ENCODE measurements around the gene TAF13.

TAF13 gene

DNA sequence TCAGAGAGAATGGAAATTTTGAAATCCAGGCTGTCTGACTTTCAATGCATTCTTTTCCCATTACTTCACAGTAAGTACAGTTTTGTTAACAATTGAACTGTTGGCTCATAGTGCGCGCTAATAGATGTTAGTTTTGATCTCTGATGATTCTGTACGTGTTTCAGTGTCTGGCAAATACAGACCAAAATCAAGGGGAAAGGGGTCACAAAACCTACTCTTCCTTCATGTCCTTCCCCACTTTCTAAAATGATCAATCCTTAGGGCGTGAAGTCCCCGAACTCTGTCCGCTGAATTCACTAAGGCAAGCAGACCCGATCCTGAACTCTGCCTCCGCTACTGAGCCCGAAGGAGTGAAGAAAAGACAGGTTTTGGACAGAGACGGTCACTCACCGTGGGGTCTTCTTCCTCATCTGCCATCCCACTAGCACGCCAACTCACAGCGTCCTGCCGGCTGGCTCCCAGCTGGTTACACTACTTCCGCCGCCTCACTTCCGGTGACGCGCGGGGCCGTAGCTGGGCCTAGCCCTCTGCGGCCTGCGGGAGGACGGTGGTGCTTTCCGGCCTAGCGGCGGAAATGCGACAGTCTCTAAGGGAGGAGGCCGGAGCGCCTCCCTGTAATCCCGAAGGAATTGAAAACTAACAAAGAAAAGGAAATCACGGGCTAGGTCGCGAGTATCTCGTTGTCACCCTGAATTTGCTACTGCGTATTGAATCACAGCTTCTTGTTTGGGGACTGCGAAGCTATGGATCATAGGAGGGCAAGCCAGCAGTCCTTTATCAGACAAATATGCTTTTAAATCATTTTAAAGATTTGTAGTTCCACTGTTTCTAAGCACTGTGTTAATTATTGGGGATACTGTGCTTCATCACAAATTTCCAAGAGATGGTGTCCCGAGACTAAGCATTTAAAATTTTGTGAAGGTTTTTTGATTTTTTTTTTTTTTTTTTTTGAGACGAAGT is at the start of gene TAF13:
TAF13 (minus strand) TSS at position 473 of the 960 bp plus-strand sequence; CDS start at position 417, 56 bp downstream.
- H3K4me3 ChIP-seq = peak within 1 kb of the TSS; percentile 83
- TF ChIP-seq, protein P1, sequence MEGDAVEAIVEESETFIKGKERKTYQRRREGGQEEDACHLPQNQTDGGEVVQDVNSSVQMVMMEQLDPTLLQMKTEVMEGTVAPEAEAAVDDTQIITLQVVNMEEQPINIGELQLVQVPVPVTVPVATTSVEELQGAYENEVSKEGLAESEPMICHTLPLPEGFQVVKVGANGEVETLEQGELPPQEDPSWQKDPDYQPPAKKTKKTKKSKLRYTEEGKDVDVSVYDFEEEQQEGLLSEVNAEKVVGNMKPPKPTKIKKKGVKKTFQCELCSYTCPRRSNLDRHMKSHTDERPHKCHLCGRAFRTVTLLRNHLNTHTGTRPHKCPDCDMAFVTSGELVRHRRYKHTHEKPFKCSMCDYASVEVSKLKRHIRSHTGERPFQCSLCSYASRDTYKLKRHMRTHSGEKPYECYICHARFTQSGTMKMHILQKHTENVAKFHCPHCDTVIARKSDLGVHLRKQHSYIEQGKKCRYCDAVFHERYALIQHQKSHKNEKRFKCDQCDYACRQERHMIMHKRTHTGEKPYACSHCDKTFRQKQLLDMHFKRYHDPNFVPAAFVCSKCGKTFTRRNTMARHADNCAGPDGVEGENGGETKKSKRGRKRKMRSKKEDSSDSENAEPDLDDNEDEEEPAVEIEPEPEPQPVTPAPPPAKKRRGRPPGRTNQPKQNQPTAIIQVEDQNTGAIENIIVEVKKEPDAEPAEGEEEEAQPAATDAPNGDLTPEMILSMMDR (IDR thresholded peaks at IDR 0.05) = no peak
- H3K27ac ChIP-seq = peak within 1 kb of the TSS; percentile 90 to 93
- peak; percentile 97 for DNase-seq (ENCODE audit: low spot score)

DNA sequence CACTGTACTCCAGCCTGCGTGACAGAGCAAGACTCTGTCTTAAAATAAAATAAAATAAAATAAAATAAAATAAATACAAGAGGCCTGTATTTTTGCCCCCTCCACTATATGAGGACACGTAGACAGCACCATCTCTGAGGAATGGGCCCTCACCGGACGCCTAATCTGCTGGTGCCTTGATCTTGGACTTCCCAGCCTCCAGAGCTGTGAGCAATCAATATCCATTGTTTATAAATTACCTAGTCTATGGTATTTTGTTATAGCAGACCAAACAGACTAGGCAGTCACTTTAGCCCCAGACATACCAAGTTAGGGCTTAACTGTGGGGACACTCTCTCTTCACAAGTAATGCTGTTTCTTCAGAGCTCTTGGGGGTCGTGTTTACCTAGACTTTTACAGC is 44.6 kb upstream of the TAF13 start:
- DNase-seq (ENCODE audit: low spot score) = no peak
- TF ChIP-seq, protein P1 (IDR thresholded peaks at IDR 0.05) = no peak
- Histone ChIP-seq H3K27ac (no peak overlapping the region), H3K4me3 (no peak overlapping the region)

DNA sequence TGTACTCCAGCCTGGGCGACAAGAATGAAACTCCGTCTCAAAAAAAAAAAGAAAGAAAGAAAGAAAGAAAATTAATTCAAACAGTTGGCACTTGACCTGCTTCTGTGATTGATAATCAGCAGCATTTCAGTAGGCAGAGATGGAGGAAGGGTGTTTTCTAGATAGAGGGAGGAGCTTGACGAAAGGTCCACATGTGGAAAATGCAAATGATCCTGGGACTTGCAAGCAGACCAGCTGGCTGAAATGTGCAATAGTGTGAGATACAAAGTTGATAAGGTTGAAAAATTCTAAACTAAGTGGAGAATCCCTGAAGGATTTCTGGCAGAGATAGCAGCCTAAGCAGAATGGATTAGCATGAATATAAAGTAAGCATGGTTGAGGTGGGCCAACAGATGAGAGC is 42.3 kb upstream of the TAF13 start:
- TF ChIP-seq, protein P1 (IDR thresholded peaks at IDR 0.05) = no peak
- H3K27ac ChIP-seq = no peak overlapping the region
- no peak overlapping the region for H3K4me3 ChIP-seq
- DNase-seq (ENCODE audit: low spot score) = no peak

- DNase-seq (ENCODE audit: low spot score) = no peak
- no peak overlapping the region for H3K4me3 ChIP-seq
- TF ChIP-seq, protein P1 (IDR thresholded peaks at IDR 0.05) = no peak
- no peak overlapping the region for H3K27ac ChIP-seq
These were observed 40.5 kb upstream of the TAF13 start for GRCh38 chr1:109116286-109116685.

DNA sequence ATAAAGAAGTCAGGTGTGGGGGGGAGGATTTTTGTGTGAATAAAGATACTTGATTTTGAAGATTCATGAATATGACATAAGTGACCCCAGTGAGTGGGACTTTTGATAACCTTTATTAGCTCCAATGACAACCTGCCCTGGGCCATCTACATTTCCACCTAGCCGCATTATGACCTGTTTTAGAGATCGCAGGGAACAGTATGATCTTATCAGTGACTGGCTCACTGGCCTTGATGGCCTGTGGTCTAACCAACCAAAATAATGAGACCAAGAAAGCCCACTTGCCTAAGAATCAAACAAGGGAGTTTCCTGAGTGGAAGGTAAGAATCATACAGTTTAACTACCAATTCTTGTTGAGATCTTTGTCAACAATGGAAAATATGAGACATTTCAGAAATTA is 39.9 kb upstream of the TAF13 start:
- no peak for DNase-seq (ENCODE audit: low spot score)
- Histone ChIP-seq H3K27ac (no peak overlapping the region), H3K4me3 (no peak overlapping the region)
- TF ChIP-seq, protein P1 (IDR thresholded peaks at IDR 0.05) = no peak

DNA sequence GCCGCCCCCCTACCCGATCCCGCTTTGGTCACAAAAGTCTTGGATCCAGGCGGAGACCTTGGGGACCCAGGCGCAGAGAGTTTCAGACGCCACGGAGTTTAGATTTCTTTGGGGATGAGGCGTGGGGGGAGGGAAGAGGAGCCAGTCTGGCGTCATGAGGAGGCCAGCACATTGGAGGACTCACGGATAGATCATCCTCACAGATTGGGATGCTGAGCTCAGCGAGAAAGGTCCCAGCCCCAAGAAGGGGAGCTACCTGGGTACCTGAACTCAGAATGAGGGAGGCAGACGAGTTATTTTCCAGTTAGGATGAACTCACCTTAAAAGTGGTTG is 38.5 kb upstream of the TAF13 start:
- DNase-seq (ENCODE audit: low spot score) = no peak

More for the DNA sequence above, 38.5 kb upstream of the TAF13 start:
- Histone ChIP-seq H3K4me3 (peak overlapping the region; percentile 64), H3K27ac (no peak overlapping the region)
- TF ChIP-seq, protein P1 (IDR thresholded peaks at IDR 0.05) = no peak
